ENCODE data around the gene KDM6A.
"Not testable (repeated sequence)": the region's sequence is repeated elsewhere in the genome, so short reads cannot be mapped to it uniquely, and the experiment has no call there.

KDM6A gene

DNA sequence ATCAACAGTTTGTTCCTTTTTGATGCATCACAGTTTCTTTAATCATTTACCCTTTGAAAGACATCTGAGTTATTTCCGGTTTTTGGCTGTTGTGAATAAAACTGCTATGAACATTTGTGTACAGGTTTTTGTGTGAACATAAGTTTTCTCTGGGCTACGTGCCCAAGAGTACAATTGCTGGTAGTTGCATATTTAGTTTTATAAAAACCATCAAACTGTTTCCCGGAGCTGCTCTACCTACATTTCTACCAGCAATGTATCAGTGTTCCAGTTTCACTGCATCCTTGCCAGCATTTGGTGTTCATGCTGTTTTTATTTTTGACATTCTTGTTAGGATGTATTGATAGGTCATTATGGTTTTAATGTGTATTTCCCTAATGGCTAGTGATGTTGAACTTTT, 17.3 kb downstream of the KDM6A start:
- DNase-seq (ENCODE audit: low read depth), result no peak

DNA sequence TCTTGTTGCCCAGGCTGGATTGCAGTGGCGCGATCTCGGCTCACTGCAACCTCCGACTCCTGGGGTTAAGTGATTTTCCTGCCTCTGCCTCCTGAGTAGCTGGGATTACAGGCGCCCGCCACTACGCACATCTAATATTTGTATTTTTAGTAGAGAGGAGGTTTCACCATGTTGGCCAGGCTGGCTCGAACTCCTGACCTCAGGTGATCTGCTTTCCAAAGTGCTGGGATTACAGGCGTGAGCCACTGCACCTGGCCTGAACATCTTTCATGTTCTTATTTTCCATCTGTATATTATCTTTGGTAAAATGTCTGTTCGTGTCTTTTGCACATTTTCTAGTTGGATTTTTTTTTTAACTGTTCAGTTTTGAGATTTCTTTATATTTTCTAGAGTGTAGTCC, 17.7 kb downstream of the KDM6A start:
- not testable (repeated sequence) for DNase-seq (ENCODE audit: low read depth)

DNA sequence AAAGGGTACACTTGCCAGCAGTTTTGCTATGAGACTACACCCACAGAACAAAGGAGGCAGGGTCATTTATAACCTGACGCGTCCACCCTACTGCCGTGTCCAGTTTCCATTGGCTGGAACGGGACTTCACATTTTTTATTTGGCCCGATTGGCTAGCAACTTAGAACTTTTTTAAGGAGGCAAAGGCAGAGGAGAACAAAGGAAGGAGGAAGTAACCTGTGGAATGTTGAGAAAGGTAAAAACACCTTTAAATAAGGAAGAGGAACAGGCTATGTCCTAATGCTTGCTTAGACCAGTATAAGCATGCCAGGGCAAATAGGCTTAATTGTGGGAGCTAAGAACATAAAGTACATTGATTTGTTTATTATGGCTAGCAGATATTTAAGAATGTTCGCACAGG, 18.7 kb downstream of the KDM6A start:
- no peak for DNase-seq (ENCODE audit: low read depth)

DNA sequence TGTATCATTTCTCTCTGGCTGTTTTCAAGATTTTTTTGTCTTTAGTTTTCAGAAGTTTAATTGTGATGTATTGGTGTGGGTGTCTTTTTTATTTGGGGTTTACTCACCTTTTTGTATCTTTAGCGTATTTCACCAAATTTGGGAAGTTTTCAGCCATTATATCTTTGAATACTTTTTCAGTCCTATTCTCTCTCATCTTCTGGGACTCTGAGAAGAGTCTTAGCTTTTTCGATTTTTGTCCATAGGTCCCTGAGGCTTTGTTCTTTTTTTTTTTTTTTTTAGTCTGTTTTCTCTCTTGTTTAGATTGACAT, 23.8 kb downstream of the KDM6A start:
- DNase-seq (ENCODE audit: low read depth), result no peak

DNA sequence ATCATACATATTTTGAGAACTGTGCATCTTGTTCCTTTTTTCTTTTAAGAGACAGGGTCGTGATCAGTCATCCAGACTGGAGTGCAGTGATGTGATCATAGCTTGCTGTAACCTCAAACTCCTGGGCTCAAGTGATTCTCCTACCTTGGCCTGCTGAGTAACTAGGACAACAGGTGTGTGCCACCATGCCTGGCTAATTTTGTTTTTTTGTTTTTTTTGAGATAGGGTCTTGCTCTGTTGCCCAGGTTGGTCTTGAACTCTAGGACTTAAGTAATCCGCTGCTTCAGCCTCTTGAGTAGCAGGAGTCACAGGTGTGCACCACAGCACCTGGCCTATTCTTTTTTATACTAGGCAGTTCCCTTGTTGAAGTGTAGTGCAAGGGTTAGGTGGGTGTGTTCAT, 24.6 kb downstream of the KDM6A start:
- DNase-seq (ENCODE audit: low read depth), result no peak

DNA sequence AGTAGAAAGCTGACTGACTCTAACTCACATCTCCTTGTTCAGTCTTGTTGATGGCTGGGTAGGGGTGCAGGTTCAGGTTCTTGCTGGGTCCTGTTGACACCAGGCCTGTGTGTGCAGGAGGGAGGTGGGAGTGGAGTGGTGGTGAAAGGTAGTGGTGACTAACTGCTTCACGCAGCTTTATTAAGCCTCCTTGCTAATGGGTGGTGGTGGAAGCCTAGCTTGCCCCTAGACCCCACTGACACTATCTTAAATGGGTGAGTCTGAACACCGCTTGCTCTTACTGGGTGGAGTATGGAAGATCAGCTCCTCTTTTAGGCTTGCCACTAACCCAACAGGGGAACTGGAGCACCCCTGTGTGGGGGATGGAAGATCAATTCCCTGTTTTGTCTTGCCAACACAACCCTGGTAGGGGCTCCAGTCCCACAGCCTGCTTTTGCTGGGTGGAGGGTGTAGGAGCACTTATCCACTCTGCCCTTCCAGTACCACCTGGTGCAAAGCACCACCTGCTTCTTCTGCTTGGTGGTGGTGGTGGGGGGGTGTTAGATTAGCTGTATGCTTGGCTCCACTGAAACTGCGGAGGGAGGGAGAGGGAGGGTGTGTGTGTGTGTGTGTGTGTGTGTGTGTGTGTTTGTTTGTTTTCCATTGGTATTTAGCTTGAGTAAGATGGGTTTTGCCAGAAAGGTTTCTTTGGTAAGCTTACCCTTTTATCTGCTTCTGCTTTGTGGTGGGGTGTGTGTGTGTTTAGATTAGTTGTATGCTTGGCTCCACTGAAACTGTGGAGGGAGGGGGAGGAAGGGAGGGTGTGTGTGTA, 25.6 kb downstream of the KDM6A start:
- no peak for DNase-seq (ENCODE audit: low read depth)

DNA sequence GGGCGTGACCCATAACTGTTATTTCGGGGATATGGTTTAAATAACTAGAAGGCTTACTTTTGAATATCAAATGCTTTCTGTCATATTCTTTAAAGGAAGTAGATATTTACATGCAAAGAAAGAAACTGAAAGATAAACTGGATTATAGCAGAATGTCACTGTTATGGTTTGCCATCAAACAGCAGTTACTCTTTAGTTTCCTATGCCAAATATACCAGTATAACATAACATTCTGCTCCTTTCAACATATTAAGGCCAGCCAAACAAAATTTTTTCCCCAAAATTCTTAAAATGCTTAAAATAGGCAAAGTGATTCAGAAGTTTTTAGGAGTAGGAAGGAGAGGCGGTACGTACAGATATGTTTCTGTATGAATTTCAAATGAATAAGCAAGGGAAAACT, 27.0 kb downstream of the KDM6A start:
- DNase-seq (ENCODE audit: low read depth), result no peak

DNA sequence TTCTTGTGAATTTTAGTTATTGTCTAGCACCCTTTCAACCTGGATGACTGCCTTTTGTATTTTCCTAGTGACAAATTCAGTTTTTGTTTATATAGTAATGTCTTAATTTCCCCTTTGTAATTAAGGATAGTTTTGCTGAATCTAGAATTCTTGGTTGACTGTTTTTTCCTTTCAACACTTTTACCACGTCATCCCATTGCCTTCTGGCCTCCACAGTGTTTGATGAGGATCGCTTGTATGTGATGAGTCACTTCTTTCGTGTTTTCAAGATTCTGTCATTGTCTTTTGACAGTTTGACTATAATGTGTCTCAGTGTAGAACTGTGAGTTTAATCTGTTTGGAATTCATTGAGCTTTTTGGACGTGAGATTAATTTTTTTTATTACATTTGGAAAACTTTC, 30.1 kb downstream of the KDM6A start:
- DNase-seq (ENCODE audit: low read depth), result no peak

DNA sequence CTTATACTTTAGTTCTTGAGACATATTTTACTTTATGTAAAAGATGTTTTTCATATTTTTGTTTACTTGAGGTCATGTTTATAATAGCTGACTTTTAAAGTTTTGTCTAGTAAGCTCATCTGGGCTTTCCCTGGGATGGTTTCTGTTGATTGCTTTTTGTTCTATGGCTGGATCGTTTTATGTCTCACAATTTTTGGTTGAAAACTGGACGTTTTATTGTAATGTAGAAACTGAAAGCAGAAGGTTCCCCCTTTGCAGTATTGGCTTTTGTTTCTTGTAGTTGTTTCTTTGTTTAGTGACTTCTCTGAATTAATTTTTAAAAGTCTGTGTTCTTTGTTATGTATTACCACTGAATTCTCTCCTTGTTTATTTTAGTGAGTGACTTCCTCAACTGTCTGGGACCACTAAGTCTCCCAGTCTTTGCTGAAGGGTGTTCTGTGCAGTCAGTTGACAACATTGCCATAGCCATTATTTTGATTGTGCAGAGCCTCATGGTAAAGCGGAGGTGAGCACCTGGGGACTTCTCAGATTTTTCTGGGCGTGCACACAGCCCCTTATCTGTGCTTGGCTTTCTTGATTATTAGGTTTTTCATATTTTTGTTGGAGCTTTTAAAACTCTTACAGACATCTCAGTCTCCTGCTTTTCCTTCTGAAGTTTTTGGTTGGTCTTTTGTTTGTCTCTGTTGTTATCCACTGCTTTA, 31.0 kb downstream of the KDM6A start:
- no peak for DNase-seq (ENCODE audit: low read depth)

DNA sequence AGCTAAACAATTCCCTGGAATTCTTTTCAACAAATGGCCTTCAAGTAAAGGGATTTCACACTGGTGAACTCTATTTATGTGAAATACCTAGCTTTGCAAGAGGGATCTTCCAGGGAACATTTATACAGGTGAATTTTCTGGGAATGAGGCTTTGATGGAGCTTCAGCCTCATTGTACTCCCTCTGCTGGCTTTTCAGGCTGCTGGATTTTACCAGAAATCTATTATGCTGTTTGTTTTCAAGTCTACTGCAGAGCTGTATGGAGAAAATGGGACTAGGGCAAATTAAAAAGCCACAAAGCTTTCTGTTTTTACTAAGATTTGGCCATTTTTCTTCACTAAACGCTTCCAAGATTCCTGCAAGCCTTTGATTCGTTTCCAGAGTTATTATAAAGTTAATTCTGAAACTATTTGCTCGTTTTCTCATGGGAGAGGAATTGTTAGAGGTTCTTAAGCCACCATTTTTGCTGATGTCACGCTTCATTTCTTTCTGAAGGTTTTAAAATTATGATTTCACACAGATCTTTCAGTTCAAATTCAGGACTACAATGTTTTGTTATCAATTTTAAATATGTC, 31.6 kb downstream of the KDM6A start:
- DNase-seq (ENCODE audit: low read depth), result no peak

DNA sequence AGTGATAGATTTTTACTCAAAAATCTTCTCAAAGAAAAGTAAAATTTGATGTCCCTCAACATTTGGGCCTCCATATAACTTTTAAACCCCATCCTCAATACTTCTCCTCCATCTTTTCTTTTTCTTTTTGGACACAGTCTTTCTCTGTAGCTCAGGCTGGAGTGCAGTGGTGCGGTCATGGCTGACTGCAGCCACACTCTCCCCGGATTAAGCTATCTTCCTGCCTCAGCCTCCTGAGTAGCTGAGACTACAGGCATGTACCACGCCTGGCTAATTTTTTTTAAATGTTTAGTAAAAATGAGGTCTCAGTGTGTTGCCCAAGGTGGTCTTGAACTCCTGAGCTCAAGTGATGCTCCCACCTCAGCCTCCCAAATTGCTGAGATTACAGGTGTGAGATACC, 33.1 kb downstream of the KDM6A start:
- no peak for DNase-seq (ENCODE audit: low read depth)

DNA sequence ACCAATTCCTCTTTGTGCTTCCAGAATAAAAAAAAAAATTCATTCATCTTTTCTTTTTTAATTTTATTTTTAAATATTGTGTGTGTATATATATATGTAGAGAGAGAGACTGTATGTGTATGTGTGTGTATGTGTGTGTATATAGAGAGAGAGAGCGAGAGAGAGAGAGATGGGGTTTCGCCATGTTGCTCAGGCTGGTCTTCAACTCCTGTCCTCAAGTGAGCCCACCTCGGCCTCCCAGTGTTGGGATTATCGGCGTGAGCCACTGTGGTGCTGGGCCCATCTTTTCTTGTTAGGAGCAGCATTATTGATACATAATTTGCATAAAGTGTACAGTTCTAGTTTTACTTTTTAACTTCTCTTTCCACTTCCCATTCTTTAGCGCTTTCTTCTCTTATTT, 33.6 kb downstream of the KDM6A start:
- no peak for DNase-seq (ENCODE audit: low read depth)

DNA sequence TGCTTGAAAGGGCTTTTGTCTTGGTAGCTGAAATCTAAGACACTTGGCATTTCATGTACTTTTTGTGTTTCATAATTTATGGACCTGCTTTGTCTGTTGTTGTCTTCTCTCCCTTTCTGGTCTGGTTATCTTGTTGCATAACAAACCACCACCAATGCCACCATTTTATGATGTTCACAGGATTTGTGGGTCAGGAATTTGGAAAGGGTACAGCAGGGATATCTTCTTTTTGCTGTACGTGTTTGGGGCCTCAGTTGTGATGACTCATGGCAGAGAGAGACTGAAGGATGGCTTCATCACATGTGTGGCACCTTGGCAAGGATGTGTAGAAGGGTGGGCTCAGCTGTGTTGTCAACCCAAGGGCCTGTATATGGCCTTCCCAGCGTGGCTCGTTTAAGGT, 35.2 kb downstream of the KDM6A start:
- no peak for DNase-seq (ENCODE audit: low read depth)

DNA sequence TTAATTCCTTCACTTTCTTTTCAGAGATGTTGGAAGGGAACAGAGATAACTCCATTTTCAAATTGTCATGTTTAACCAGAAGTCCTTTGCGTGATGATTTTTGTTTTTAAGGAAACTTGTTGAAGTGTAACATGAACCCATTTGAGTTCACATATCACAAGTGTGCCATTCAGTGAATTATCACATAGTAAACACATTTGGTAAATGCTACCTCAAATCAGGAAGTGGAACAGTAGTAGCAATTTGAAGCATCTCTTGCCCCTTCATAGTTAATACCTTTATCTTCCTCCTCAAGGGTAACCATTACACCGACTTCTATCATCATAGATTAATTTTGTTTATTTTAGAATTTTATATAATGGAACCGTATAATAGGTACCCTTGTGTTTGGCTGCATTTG, 35.8 kb downstream of the KDM6A start:
- DNase-seq (ENCODE audit: low read depth), result no peak

DNA sequence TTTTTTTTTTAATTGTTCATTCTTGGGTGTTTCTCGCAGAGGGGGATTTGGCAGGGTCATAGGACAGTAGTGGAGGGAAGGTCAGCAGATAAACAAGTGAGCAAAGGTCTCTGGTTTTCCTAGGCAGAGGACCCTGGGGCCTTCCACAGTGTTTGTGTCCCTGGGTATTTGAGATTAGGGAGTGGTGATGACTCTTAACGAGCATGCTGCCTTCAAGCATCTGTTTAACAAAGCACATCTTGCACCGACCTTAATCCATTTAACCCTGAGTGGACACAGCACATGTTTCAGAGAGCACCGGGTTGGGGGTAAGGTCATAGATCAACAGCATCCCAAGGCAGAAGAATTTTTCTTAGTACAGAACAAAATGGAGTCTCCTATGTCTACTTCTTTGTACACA, 37.5 kb downstream of the KDM6A start:
- DNase-seq (ENCODE audit: low read depth), result not testable (repeated sequence)

DNA sequence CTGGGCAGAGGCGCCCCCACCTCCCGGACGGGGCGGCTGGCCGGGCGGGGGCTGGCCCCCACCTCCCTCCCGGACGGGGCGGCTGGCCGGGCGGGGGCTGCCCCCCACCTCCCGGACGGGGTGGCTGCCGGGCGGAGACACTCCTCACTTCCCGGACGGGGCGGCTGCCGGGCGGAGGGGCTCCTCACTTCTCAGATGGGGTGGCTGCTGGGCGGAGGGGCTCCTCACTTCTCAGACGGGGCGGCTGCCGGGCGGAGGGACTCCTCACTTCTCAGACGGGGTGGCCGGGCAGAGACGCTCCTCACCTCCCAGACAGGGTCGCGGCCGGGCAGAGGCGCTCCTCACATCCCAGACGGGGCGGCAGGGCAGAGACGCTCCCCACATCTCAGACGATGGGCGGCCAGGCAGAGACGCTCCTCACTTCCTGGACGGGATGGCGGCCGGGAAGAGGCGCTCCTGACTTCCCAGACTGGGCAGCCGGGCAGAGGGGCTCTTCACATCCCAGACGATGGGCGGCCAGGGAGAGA, 38.1 kb downstream of the KDM6A start:
- DNase-seq (ENCODE audit: low read depth), result not testable (repeated sequence)

DNA sequence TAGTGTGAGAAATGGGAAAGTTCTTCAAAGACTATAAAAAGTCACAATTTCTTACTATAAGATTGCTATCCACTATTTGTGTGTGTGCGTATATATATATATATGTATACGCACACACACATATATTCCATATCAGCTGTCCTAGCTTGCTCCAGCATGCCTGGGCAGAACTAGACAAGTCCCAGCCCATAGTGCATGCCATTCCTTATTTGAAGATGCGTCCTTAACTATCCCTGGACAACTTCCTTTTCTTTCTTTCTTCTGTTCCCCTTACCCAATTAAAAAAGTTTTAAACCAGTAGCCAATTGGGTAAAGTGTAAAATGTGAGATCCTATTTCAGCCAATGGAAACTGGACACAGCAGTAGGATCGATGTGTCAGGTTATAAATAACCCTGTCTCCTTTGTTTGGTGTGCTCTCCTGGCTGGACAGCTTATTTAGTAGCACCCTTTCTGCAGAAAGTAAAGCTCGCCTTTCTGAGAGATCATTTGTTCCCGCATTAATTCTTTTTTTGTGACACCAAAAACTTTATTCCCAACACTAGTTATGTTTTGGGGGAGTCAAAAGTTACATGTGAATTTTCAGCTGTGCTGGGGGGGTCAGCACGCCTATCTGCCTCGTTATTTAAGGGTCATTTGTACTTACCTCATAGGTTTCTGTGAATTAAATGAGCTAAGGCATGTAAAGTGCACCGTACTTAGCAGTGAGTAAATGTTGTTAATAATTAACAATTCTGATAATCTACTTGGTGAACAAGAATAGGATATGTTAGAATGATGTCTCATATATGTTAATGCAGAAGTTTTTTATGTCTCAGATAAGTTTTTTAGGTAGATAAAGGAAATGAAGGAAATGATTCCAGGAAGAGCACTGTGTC, 40.9 kb downstream of the KDM6A start:
- DNase-seq (ENCODE audit: low read depth), result no peak

DNA sequence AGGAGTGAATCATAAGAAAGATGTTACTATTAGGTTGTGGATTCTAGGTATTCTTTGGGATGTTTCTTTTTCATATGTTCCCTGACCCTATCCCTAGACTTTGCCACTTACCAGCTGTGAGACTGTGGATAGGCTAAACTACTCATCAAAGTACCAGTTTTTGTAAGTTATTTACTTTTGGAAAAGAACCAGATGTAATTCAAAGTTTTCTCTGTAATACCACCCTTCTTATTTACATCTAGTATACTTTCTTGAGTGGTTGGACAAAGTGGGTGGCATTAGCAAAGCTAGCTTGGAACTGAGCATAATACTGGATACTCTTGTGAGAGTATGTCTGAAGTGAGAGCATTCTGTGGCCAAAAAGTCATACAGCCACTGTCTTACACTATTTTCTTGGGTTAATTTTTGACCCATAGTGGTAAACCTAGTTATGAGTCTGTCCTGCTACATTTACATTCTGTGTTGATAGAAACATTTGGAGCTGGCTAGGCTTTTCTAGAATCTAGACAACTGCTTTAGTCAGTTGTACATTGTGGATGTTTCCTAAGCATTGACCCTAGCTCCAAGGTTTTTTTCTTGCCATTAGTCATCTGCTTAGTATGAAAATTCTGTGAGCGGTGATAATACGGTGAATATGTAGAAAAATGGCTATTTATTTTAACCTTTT, 41.7 kb downstream of the KDM6A start:
- DNase-seq (ENCODE audit: low read depth), result no peak

DNA sequence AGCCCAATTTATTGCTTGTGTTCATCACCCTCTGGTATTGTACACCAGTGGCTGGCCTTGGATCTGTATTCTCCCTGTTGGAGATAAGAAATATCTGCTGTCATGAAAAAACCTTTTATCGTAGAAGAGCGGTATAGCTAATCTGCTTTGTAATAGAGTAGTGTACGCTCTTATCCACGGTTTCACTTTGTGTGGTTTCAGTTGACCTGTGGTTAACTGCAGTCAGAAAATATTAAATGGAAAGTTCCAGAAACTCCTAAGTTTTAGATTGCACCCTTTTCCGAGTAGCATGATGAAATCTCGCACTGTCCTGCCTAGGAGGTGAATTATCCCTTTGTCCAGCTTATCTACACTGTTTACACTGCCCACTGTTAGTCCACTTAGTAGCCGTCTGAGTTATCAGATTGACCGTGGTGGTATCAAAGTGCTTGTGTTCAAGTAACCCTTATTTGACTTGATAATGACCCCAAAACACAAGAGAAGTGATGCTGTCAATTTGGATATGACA, 42.4 kb downstream of the KDM6A start:
- no peak for DNase-seq (ENCODE audit: low read depth)

DNA sequence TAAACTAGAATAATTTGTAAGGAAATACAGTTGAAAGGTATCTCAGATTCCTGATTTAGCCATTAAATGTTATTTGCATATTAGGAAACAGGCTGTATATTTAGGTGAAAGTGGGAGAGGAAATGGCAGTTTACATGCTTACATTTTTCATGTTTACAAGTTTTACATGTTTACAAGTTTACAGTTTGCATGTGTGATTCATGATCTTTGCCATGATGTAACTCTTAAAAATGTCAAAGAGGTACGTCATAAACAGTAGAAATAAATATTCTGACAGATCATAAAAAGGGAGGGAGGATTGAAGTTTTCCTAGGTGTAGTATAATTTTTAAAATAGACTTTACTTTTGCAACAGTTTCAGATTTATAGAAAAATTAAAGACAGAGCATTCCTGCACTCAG, 45.7 kb downstream of the KDM6A start:
- no peak for DNase-seq (ENCODE audit: low read depth)

DNA sequence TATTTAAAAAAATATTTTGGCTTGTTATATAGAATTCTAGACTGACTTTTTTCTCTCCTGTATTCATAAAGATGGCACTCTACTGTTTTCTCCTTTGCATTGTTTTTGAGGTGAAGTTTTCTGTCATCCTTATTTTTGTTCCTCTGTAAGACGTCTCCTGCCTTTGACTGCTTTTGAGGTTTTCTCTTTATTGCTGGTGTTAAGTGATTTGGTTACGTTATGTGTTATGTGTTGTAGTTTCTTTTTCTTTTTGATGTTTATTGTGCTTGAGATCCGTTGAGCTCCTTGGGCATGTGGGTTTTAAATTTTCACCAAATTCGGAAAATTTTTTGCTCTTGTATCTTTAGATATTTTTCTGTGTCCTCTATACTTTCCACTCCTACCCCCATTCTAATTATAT, 50.0 kb downstream of the KDM6A start:
- DNase-seq (ENCODE audit: low read depth), result no peak

DNA sequence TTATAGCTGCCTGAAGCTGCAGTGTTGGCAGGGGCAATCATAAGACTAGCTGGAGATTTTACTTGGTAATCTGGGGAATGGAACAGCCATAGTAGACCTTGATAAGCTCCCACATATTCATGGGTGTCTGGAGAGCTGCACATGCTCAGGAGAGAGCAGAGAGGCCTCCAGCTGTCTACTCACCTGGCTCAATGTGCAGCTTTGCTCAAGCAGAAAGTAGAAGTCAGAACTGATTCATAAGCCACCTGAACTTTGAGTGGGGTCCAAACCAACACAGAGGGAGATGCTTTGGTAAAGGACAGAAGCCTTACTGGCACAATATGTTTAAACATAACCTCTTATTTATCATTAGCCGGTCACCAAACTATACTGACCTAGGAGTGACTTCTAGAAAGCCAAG, 54.4 kb downstream of the KDM6A start:
- DNase-seq (ENCODE audit: low read depth), result no peak
